ENCODE data around the gene CFAP20.

DNA sequence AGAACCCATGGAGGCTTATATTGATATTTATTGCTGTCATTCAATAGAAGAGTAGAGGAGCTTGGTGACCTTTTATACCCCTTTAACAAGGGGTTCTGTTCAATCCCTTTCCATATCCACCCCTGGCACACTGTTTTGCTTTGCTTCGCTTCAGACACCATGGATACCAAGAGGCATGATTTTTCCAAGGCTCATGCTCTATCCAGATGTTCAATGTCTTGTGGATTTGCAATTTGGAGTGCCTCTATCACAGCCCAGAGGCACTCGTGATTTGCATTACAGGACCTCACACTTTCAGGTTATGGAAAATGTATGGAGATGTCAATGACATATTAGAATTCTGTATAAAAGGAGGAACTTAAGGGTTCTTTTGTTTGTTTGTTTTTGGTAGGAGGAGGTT is 21.5 kb downstream of the CFAP20 start:
- TF ChIP-seq EZH2 (IDR thresholded peaks at IDR 0.05; ENCODE audit: low read depth), result no peak
- TF ChIP-seq, protein P1, sequence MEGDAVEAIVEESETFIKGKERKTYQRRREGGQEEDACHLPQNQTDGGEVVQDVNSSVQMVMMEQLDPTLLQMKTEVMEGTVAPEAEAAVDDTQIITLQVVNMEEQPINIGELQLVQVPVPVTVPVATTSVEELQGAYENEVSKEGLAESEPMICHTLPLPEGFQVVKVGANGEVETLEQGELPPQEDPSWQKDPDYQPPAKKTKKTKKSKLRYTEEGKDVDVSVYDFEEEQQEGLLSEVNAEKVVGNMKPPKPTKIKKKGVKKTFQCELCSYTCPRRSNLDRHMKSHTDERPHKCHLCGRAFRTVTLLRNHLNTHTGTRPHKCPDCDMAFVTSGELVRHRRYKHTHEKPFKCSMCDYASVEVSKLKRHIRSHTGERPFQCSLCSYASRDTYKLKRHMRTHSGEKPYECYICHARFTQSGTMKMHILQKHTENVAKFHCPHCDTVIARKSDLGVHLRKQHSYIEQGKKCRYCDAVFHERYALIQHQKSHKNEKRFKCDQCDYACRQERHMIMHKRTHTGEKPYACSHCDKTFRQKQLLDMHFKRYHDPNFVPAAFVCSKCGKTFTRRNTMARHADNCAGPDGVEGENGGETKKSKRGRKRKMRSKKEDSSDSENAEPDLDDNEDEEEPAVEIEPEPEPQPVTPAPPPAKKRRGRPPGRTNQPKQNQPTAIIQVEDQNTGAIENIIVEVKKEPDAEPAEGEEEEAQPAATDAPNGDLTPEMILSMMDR (conservative IDR thresholded peaks at IDR 0.05), result no peak

Measured in PC-9 (cell line).